ENCODE measurements around the gene KCNE5.

KCNE5 gene

GRCh38 chrX:109619771-109620170 lies 5.2 kb downstream of the KCNE5 start:
- Histone ChIP-seq H3K4me3 (replicated peaks; ENCODE audit: low read depth, low read length) (no peak overlapping the region), H3K27me3 (replicated peaks; ENCODE audit: control insufficient read depth, insufficient read depth, low read length) (no peaks in the 10 kb centered on the region), H3K36me3 (ENCODE audit: control insufficient read depth, insufficient read depth, low read length) (no peaks in the 10 kb centered on the region)
- TF ChIP-seq CTCF (IDR thresholded peaks at IDR 0.05; ENCODE audit: insufficient read depth, low read length, poor library complexity, severe bottlenecking), result no peak
- no peak for DNase-seq (ENCODE audit: extremely low read depth, insufficient read length)

GRCh38 chrX:109614951-109615350 lies 10.0 kb downstream of the KCNE5 start:
- no peak for TF ChIP-seq CTCF (IDR thresholded peaks at IDR 0.05; ENCODE audit: insufficient read depth, low read length, poor library complexity, severe bottlenecking)
- H3K4me3 ChIP-seq (replicated peaks; ENCODE audit: low read depth, low read length), result no peak overlapping the region
- DNase-seq (ENCODE audit: extremely low read depth, insufficient read length), result no peak
- H3K27me3 ChIP-seq (replicated peaks; ENCODE audit: control insufficient read depth, insufficient read depth, low read length), result no peaks in the 10 kb centered on the region
- H3K36me3 ChIP-seq (ENCODE audit: control insufficient read depth, insufficient read depth, low read length), result no peaks in the 10 kb centered on the region

- no peaks in the 10 kb centered on the region for H3K36me3 ChIP-seq (ENCODE audit: control insufficient read depth, insufficient read depth, low read length)
- TF ChIP-seq CTCF (IDR thresholded peaks at IDR 0.05; ENCODE audit: insufficient read depth, low read length, poor library complexity, severe bottlenecking), result no peak
- no peak for DNase-seq (ENCODE audit: extremely low read depth, insufficient read length)
- no peak overlapping the region for H3K4me3 ChIP-seq (replicated peaks; ENCODE audit: low read depth, low read length)
- no peaks in the 10 kb centered on the region; the same call in 1 of the 2 replicates for H3K27me3 ChIP-seq (replicated peaks; ENCODE audit: control insufficient read depth, insufficient read depth, low read length)
Observed at GRCh38 chrX:109601486-109601885, 23.5 kb downstream of the KCNE5 start.

- Histone ChIP-seq H3K27me3 (replicated peaks; ENCODE audit: control insufficient read depth, insufficient read depth, low read length) (no peaks in the 10 kb centered on the region; the same call in 1 of the 2 replicates), H3K36me3 (ENCODE audit: control insufficient read depth, insufficient read depth, low read length) (no peaks in the 10 kb centered on the region), H3K4me3 (replicated peaks; ENCODE audit: low read depth, low read length) (no peak overlapping the region)
- DNase-seq (ENCODE audit: extremely low read depth, insufficient read length), result no peak
- TF ChIP-seq CTCF (IDR thresholded peaks at IDR 0.05; ENCODE audit: insufficient read depth, low read length, poor library complexity, severe bottlenecking), result no peak
Observed at GRCh38 chrX:109600237-109600651, 24.7 kb downstream of the KCNE5 start.

- no peak for DNase-seq (ENCODE audit: extremely low read depth, insufficient read length)
- H3K4me3 ChIP-seq (replicated peaks; ENCODE audit: low read depth, low read length), result no peak overlapping the region
- TF ChIP-seq CTCF (IDR thresholded peaks at IDR 0.05; ENCODE audit: insufficient read depth, low read length, poor library complexity, severe bottlenecking), result no peak
- H3K36me3 ChIP-seq (ENCODE audit: control insufficient read depth, insufficient read depth, low read length), result no peaks in the 10 kb centered on the region
- H3K27me3 ChIP-seq (replicated peaks; ENCODE audit: control insufficient read depth, insufficient read depth, low read length), result no peaks in the 10 kb centered on the region
Observed at GRCh38 chrX:109596015-109596414, 29.0 kb downstream of the KCNE5 start.

GRCh38 chrX:109590176-109590575 lies 34.8 kb downstream of the KCNE5 start:
- H3K27me3 ChIP-seq (replicated peaks; ENCODE audit: control insufficient read depth, insufficient read depth, low read length), result no peaks in the 10 kb centered on the region
- H3K36me3 ChIP-seq (ENCODE audit: control insufficient read depth, insufficient read depth, low read length), result no peaks in the 10 kb centered on the region
- H3K4me3 ChIP-seq (replicated peaks; ENCODE audit: low read depth, low read length), result no peak overlapping the region
- no peak for DNase-seq (ENCODE audit: extremely low read depth, insufficient read length)
- no peak for TF ChIP-seq CTCF (IDR thresholded peaks at IDR 0.05; ENCODE audit: insufficient read depth, low read length, poor library complexity, severe bottlenecking)
